NCI-H128 (cell line): ENCODE results near the gene DKK1.

Experiments
- DNase-seq: peaks from one replicate; lab custom pipeline; 2025; ENCODE audit not compliant: unreplicated experiment; lab: John Stamatoyannopoulos, UW

Gene DKK1

DNA sequence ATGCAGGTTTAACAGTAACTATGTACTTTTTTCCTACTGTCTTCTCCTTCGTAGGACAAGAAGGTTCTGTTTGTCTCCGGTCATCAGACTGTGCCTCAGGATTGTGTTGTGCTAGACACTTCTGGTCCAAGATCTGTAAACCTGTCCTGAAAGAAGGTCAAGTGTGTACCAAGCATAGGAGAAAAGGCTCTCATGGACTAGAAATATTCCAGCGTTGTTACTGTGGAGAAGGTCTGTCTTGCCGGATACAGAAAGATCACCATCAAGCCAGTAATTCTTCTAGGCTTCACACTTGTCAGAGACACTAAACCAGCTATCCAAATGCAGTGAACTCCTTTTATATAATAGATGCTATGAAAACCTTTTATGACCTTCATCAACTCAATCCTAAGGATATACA lies 2.4 kb downstream of the DKK1 start:
- DNase-seq, result no peak

DNA sequence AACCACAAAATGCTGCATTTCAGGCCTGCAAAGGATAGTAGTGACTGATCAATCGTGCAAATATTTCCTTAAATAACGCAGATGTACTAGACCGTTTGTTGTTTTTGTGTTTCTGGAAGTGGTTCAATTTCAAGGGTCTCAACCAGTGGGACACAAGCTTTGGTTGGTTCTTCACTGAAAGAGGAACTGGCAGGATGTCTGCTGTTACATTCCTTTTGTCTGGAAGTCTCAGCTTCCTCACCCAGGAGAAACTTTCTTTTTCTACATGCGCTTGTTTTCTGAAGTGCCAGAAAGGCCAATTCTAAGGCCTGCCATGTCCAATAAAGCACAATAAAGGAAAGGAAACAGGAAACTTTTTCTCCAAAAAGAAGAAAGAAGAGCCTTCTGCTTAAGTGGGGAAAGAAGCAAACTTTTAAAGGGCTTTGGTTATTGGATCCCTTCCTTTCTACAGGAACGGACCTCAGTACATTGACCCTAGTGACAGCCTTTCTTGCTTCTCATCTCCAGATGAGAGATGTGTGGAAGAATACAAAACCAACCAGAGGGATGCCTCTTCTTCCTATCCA lies 4.1 kb downstream of the DKK1 start:
- DNase-seq, result no peak

DNA sequence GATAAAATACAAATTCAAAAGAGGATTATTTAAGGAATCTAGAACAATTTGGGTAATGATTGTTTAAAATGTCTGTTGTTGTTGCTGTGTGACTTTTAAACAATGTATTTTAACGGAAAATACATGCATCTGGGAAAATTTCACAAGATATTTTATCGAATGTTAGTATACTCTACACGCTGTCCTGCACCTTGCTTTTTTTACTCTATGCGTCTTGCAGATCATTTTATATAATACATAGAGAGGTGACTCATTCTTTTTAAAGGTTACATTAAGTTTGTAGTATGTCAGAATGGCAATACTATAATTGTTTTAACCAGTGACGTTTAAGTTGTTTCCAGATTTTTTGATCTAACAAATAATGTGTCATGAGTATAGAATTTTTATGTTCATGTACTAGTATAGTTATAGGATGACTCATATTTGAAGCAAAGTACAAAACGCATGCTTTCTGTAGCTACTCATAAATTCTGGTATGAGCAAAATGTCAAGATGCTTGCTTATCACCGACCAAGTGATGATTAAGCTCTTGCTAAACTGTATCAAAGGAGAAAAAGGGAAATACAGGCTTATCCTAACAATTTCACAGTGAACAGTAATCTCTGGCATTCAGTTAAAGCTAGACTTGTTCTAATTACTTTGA lies 4.9 kb downstream of the DKK1 start:
- DNase-seq, result no peak

DNA sequence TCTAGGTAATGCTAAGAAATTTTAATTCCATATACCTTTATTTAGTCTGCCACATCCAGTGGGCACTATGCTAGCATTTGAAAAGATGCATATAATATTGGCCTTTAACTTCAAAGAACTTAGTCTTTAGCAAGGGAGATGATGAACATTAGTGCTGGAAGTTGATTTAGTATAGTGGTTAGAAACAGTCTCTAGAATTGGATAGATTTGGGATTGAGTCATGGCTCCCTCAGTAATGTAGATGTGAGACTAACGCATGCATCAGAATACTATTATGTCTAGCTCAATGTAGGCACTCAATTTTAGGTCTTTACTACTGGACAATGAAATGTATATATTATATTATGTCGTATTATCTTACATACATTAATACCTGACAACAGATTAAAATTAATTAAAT lies 5.8 kb downstream of the DKK1 start:
- no peak for DNase-seq

DNA sequence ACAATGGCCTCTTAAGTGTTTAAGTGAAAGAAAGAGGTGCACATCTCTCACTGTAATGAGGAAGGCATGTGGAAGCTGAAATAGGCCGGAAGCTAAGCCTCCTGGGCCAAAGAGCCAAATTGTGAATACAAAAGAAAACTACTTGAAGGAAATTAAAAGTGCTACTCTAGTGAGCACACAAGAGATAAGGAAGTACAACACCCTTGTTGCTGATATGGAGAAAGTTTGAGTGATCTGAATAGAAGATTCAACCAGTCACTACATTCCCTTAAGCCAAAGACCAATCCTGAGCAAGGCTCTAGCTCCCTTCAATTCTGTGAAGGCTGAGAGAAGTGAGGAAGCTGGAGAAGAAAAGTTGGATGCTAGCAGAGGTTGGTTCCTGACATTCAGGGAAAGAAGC lies 8.2 kb downstream of the DKK1 start:
- DNase-seq, result no peak

DNA sequence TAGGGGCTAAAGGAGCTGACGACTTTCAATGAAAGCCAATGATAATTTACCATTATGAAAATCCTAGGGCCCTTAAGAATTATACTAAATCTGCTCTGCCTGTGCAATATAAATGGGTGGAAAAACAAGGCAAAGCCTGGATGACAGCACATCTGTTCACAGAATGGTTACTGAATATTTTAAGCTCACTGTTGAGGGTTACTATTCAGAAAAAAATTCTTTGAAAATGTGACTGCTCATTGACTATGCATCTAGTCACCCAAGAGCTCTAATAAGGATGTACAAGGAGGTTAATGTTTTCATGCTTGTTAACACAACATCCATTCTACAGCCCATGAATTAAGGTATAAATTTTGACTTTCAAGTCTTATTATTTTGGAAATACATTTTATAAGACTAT lies 8.9 kb downstream of the DKK1 start:
- no peak for DNase-seq

DNA sequence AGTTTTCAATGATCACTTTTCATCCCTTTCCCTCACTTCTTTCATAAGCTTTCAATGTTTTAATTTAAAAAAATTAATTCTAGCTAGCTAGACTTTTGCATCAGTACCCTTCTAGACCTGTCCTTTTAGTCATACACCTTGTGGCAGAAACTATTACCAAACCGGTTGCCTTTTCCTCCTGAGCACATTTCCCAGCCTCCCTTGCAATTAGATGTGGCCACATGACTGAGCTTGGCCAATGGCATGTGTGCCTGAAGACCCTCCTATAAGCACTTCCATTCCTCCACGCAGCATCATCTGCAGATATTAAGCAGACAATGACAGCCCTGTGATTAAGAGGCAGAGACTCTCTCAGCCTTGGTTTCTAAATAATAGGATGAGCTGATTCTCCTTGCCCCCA lies 12.3 kb downstream of the DKK1 start:
- DNase-seq, result no peak

DNA sequence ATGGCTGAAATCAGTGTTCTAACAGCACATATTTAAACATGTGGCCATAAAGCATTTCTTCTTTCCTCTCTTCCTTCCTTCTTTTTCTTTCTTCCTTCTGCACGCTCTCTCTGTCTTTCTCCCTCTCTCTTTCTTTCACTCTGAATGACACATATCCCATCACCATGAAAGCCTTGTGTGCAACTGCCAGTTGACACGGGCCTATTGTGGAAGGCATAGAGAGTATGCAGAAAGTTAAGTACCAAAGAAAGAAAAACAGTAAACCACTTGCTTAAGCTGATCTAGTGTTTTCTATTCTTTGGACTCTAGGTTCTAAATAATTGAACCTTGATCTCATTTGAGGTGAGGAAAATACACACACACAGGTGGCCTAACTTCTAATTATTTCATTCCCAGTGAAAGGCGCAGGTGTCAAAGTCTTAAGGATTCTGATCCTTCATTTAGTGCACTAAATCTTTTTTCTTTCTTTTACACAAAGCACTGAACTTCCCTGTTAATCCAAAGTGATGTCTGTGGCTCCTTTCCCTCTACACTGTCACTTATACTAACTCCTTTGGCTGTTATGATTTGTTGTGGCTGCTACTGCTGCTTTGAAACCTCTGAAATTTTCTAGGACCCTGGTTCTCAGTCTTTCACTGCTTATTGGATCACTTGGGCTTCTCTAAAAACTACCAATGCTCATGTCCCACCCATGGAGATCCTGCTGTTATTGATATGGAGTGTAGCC lies 17.7 kb downstream of the DKK1 start:
- DNase-seq, result no peak

DNA sequence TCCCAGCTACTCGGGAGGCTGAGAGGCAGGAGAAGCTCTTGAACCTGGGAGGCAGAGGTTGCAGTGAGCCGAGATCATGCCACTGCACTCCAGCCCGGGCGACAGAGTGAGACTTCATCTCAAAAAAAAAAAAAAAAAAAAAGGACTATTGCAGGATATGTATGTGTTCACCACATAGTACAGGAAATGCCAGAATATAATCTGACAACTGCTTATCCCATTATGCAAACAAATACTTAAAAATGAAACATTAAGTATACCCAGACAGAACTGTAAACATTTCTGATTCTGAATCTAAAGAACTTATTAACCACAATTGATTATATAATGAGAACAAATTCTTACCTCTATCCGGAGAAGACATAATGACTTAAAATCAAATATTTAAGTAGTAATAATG lies 18.7 kb downstream of the DKK1 start:
- DNase-seq, result no peak

DNA sequence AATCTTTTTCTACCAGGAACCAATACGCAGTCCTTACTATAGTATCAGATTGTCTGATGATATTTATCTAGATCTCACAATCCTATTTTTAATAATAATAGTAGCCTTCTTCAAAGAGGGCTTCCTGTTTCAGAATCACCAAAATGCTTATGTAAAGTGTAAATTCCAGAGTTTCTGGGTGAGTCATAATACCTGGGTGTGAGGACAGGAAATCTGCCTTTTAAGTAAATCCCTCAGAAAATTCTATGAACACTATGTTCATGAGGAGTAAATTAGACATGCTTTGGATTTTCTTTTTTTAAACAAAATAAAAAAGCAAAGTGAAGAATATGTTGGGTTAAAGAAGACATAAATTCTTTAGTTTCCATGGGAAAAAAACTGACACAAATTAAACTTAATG lies 20.5 kb downstream of the DKK1 start:
- no peak for DNase-seq

DNA sequence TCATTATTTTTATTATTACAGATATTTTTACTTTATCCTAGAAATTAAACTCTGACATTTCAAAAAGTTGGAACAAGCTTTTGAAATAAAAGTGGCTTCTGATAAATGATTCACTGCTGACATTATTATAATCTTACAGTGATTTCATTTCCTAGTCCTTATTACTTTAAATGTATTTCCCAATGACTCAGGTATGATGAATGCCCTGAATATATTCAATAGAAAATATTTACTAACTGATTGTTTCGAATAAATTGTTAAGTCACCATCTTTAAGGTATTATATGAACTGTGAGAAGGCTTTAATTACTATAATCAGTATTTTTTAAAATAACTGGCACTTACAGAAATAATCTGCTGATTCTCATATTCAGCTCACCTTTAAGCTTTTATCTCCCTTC lies 21.6 kb downstream of the DKK1 start:
- DNase-seq, result no peak

DNA sequence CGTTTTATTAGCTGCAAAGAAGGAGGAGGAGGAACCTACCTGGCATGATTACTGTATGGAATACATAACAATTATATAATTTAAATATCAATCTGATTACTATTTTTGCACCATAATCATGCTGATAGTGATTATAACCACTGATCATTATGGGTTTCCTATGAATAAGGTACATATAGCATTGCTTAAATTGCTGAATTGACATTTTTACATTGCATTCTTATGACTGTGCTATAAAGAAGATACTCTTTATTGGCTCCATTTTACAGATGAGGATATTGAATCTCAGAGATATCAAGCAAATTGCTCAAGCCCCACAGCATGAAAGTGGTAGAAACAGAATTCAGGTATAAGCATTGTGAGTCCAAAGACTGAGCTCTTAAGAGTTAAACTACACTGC lies 23.1 kb downstream of the DKK1 start:
- no peak for DNase-seq

DNA sequence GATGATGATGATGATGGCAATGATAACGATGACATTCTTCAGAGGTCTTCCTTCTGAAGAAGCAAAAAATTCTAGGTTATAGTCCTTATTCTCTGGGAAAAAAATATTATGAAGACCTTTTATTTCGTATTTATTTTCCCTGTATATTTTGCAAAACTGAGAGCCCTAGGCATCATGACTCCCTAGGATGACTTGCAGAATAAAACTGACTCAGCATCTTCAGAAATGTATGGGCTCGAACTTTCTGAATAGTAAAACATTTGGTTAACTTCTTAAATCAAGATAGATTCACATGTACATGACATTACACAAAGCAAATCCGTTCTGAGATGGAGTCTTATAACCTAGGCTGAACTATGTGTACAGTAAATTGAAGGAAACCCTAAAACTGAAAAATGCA lies 29.4 kb downstream of the DKK1 start:
- DNase-seq, result no peak

DNA sequence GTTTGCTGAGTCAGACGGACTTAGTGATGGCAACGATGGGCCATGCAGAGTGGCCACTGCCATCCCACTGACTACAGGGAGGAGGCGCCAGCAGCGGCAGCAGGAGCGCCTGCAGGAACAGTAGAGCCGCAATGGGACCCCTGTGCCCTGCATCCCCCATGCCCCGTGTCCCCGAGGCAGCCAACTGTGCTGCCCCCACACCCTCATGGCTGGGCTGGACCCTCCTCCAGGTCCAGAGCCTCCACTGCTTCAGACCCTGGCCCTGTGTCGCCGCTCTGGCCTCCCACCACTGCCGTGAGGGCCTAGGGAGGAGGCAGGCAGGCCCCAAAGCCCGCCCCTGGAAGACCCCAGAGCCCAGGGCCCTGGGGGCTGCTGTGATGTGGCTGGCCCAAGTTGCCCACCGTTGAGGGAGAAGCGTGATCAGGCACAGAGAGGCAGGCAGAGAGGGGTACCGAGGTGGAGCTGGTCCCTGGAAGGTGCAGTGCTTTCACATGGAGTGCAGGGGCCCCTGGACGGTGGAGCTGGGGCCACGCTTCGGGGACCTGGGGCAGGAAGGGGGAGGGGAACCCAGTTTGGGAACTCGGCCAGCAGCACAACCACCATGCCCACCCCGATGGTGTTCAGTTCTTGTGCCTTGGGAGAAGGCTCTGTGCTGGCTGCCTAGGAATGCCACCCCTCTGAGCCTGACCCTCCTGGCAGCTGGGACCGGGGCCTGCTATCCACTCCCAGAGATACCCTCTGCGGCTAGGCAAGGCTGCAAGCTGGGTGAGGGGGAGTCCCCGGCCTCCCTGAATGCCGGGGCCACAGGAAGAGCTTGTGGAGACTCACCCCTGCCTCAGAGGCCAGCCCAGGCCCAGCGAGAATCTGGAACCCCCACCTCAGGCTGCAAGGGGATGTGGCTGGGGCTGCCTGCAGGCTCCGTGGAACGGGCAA lies 32.6 kb downstream of the DKK1 start:
- DNase-seq, result no peak

DNA sequence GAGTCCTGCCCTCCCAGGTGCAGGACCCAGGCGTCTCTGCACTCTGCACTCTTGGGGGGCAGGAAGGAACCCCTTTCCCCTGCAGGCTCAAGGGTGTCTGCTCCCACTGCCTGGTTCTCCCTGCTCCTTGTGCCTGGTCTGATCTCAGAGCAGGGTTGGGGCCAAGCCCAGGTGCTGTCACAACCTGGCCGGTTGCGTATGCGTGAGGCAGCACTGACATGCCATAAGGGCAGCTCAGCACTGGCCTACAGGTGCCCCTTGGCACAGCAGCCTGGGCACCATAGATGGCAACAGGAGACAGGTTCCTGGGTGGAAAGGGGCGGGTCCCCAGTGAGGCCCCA lies 33.2 kb downstream of the DKK1 start:
- DNase-seq, result no peak

DNA sequence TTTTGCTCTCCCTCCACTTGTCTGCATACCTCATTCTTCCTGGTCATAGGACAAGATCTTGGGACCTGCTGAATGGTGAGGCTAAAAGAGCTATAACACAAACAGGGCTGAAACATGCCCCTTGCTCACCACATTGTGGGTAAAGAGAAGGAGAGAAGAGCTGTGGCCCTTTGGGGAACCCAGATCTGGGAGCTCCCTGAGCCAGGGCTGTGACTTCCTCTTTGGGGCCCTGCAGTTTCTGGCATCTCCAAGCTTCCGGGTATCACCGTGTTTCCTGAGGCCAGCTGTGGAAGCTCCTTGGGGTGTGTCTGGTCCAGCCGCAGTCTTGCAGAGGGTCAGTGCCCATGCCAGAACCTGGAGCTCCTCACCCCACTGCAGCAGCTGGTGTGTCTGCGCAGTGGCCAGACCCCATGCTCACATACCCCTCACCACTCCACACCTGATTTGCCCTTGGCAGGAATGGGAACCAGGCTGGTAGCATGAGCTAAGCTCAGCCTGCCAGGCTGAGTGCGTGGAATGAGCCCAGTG lies 34.0 kb downstream of the DKK1 start:
- no peak for DNase-seq

DNA sequence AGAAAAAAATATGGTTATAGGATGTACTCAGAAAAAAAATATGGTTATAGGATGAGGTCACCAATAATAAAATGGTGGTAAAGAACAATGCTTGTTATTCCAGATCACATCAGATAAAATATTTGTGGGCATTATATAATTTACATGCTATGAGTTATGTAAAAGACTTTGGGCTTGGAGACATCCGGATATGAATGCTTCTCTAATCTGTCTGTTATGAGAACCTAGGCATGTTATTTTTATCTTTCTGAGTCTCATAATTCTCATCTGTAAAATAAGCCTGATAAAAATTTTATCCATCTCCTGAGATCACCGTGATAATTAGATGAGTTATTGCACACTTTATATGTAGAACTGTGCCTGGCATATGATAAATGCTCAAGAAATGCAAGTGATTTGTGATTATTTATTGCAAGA lies 37.8 kb downstream of the DKK1 start:
- DNase-seq, result no peak

DNA sequence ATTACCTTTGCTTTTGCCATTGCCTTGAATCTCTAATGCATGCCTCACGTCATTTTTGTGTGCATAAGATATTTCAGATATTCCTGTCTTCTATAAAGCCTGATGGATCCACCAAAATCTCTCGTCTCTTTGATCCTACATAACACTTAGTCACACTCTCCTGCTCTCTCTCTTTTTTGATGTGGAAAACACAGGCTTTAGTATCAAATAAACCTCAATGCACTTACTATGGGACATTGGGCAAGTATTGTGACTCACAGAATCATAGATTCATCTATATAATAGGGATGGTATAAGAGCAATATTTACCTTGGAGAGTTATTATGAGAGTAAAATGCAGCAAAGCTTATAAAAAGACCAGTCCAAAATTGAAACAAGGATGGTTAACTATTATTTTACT lies 39.1 kb downstream of the DKK1 start:
- DNase-seq, result no peak

DNA sequence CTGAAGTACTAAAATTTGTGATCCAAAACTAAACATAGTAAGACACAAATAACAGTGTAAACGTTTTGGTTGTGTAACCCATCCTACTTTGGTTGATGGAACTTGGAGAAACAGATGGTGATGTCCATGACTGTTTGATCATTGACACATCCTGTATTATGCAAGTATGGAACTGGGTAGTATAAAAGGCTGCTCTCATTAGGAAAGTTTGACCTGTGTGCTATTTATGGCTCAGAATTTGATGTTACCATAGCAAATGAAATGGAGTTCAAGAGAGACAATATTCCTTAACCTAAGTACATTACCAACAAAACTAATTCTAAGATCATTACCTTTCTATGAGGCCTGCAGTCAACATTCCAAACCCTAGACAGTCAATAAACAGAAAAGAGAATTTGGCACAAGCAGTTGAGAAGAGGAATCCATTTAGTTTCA lies 39.9 kb downstream of the DKK1 start:
- no peak for DNase-seq

DNA sequence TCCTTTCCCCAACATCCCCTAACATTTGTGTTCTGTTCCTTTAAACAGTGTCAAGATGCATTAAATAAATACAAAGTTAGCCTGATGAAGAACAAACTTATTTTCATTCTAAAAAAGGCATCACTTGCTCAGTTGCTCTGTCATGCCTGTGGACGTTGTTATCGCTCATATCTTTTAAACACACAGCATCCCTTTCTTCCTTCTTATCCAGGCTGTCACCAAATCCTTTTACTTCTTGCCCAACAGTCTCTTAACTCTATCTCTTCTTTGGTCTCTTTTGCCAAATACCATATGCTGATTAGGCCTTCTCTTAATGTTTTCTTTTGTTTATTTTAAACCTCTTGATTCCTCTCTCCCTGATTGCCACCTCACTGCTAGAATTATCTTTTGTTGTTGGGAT lies 43.9 kb downstream of the DKK1 start:
- no peak for DNase-seq

DNA sequence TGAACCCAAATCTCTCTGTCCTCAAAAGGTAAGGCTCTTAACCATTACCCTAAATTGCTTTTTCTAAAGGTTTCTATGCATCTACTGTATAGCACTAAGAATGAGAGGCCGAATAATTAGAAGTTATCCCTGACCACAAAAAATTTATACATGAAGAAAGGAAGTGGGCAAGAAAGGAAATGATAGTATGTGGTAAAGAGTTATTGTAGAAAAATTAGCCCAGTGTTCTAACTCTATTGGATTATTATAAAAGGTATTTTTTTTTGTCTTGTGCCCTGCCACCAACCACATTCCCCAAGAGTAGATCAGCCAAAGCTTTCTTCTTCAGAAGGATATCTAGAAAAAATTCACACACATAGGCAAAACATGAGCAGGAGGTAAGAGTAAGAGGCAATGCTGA lies 45.4 kb downstream of the DKK1 start:
- no peak for DNase-seq
